ENCODE results near the gene PIERCE2. TPM values are rescaled to one million over a fixed set of nuclear protein-coding genes. Genes with fewer than 3 reads are reported as not detected.
"Not testable (repeated sequence)": the region's sequence is repeated elsewhere in the genome, so short reads cannot be mapped to it uniquely, and the experiment has no call there.

PIERCE2 gene
- total and polyA plus RNA-seq, 2 of the 4 experiments (the other 2 are of a cell fraction), result 0.36 to 0.48 TPM

DNA sequence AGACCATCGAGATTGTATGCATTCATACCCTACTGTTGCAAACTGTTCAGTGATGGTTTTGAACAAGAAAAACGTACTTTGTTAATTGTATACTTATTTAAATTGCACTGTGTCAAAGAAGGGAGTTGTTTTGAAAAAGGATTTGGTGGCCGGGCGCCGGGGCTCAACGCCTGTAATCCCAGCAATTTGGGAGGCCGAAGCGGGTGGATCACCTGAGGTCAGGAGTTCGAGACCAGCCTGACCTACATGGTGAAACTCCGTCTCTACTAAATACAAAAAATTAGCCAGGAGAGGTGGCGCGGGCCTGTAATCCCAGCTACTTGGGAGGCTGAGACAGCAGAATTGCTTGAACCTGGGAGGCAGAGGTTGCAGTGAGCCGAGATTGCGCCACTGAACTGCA lies 681 bp downstream of the PIERCE2 start:
- intact Hi-C loops (cut with micrococcal nuclease), result loop anchor here (1.0 kb wide), 1 partner anchor 90 kb away; the partner anchor contains the start of genes PIGB and PIGBOS1
- CTCF ChIA-PET, result interaction anchor here (0.5 to 1.8 kb wide), 6 partner anchors 25 to 90 kb away, joined by 3 to 9 read pairs (median 4); partner anchors contain the start of genes PIGB and PIGBOS1

DNA sequence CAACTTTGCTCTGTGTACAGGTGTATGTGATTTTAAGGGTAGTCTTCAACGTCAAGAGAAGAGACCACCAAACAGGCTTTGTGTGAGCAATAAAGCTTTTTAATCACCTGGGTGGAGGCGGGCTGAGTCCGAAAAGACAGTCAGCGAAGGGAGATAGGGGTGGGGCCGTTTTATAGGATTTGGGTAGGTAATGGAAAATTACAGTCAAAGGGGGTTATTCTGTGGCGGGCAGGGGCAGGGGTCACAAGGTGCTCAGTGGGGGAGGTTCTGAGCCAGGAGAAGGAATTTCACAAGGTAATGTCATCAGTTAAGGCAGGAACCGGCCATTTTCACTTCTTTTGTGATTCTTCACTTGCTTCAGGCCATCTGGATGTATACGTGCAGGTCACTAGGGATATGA lies 9.4 kb downstream of the PIERCE2 start:
- H3K56ac ChIP-seq (ENCODE audit: extremely low read depth, insufficient read depth, low read length); H3K9me1 ChIP-seq (ENCODE audit: insufficient read depth, low read length); H3K4me3 ChIP-seq (ENCODE audit: insufficient read depth, low read depth, low read length); H3K4me1 ChIP-seq (ENCODE audit: control insufficient read depth, insufficient read depth, low read length); H4K20me1 ChIP-seq (ENCODE audit: insufficient read depth, low read length); ATAC-seq (ENCODE audit: low read depth); H2BK15ac ChIP-seq (ENCODE audit: low read depth, low read length); H4K5ac ChIP-seq (ENCODE audit: low read depth, low read length); H3K9ac ChIP-seq (ENCODE audit: low read depth, low read length); H3K4me2 ChIP-seq (ENCODE audit: low read depth, low read length); H2BK120ac ChIP-seq (ENCODE audit: low read depth, low read length); H4K8ac ChIP-seq (ENCODE audit: low read depth in 2 of 2, low read length in 2 of 2); H3K36me3 ChIP-seq (ENCODE audit: control insufficient read depth, insufficient read depth, low read length); H3K27ac ChIP-seq (ENCODE audit: insufficient read depth, low read length); H3K79me1 ChIP-seq (ENCODE audit: low read depth in 1 of 2, low read length in 2 of 2); H3K18ac ChIP-seq (ENCODE audit: low read depth, low read length); H3K27me3 ChIP-seq (ENCODE audit: control insufficient read depth, insufficient read depth, low read length); H4K91ac ChIP-seq (ENCODE audit: insufficient read depth, low read depth, low read length); dilution Hi-C loops (cut with HindIII; ENCODE audit: low sequenced_read_pairs, unreplicated experiment); POLR2A ChIA-PET (ENCODE audit: unreplicated experiment); CTCF ChIA-PET; H3K23ac ChIP-seq (ENCODE audit: low read depth, low read length); in situ Hi-C loops (cut with MboI; ENCODE audit: low sequenced_read_pairs); BruUV-seq (replicated peaks); intact Hi-C loops (cut with micrococcal nuclease); DNase-seq; H2AK9ac ChIP-seq (replicated peaks; ENCODE audit: low read depth, low read length, poor library complexity); H3K14ac ChIP-seq (replicated peaks; ENCODE audit: low read depth, low read length); H2AFZ ChIP-seq (replicated peaks; ENCODE audit: low read length, poor library complexity); H2BK20ac ChIP-seq (ENCODE audit: low read depth, low read length); H2AK5ac ChIP-seq (ENCODE audit: low read depth, low read length); H2BK5ac ChIP-seq (ENCODE audit: low read depth, low read length, poor library complexity, severe bottlenecking); H3K9me3 ChIP-seq (ENCODE audit: control insufficient read depth, insufficient read depth, low read length); H3K4ac ChIP-seq (ENCODE audit: low read depth, low read length): not testable (repeated sequence)
- WGBS, 2 experiments (ENCODE audit: extremely low coverage in 2 of 2, insufficient read length in 1 of 2), result 56% methylated on average over 1 of the region's 8 CpGs; no CpG with 5 or more reads in 1 of the 2 experiments

More for the DNA sequence above, 681 bp downstream of the PIERCE2 start:
- H4K20me1 ChIP-seq (ENCODE audit: insufficient read depth, low read length); H4K91ac ChIP-seq (ENCODE audit: insufficient read depth, low read depth, low read length); in situ Hi-C loops (cut with MboI; ENCODE audit: low sequenced_read_pairs); H3K27me3 ChIP-seq (ENCODE audit: control insufficient read depth, insufficient read depth, low read length); H3K9me1 ChIP-seq (ENCODE audit: insufficient read depth, low read length); H3K9me3 ChIP-seq (ENCODE audit: control insufficient read depth, insufficient read depth, low read length); H2AK9ac ChIP-seq (replicated peaks; ENCODE audit: low read depth, low read length, poor library complexity); H2AK5ac ChIP-seq (ENCODE audit: low read depth, low read length); H3K18ac ChIP-seq (ENCODE audit: low read depth, low read length); ATAC-seq (ENCODE audit: low read depth); BruUV-seq (replicated peaks); H3K36me3 ChIP-seq (ENCODE audit: control insufficient read depth, insufficient read depth, low read length); POLR2A ChIA-PET (ENCODE audit: unreplicated experiment); dilution Hi-C loops (cut with HindIII; ENCODE audit: low sequenced_read_pairs, unreplicated experiment); H2BK20ac ChIP-seq (ENCODE audit: low read depth, low read length); DNase-seq; H3K79me1 ChIP-seq (ENCODE audit: low read depth in 1 of 2, low read length in 2 of 2); H2BK15ac ChIP-seq (ENCODE audit: low read depth, low read length); H3K4me1 ChIP-seq (ENCODE audit: control insufficient read depth, insufficient read depth, low read length): not testable (repeated sequence)
- peak overlapping the region; percentile 22 to 61; a peak in 2 of 4 replicates for H4K8ac ChIP-seq (ENCODE audit: low read depth in 2 of 2, low read length in 2 of 2)
- H2AFZ ChIP-seq (replicated peaks; ENCODE audit: low read length, poor library complexity), result peak overlapping the region; percentile 94
- H3K4me2 ChIP-seq (ENCODE audit: low read depth, low read length), result peak overlapping the region; percentile 91
- H3K56ac ChIP-seq (ENCODE audit: extremely low read depth, insufficient read depth, low read length), result peak overlapping the region; percentile 20
- peak overlapping the region; percentile 46; the same call in 1 of the 2 replicates for H4K5ac ChIP-seq (ENCODE audit: low read depth, low read length)
- H3K27ac ChIP-seq (ENCODE audit: insufficient read depth, low read length), result peak overlapping the region; percentile 52; the same call in 1 of the 2 replicates
- peak overlapping the region; percentile 83 for H3K4me3 ChIP-seq (ENCODE audit: insufficient read depth, low read depth, low read length)
- H3K4ac ChIP-seq (ENCODE audit: low read depth, low read length), result peak overlapping the region; percentile 24; the same call in 1 of the 2 replicates
- H2BK5ac ChIP-seq (ENCODE audit: low read depth, low read length, poor library complexity, severe bottlenecking), result peak overlapping the region; percentile 21
- 0 out of 2 replicates have a peak overlapping the region, but pooled peaks have one; percentile 20 for H2BK120ac ChIP-seq (ENCODE audit: low read depth, low read length)
- peak overlapping the region; percentile 74 for H3K9ac ChIP-seq (ENCODE audit: low read depth, low read length)
- WGBS, 2 experiments (ENCODE audit: extremely low coverage in 2 of 2, insufficient read length in 1 of 2), result 68% methylated on average over 5 of the region's 14 CpGs; no CpG with 5 or more reads in 1 of the 2 experiments
- H3K14ac ChIP-seq (replicated peaks; ENCODE audit: low read depth, low read length), result peak overlapping the region; percentile 5; the same call in 1 of the 2 replicates
- peak overlapping the region; percentile 34; the same call in 1 of the 2 replicates for H3K23ac ChIP-seq (ENCODE audit: low read depth, low read length)
